NCI-H146 treated with DMSO at 0.1 percent for 48 hours (cell line): ENCODE results near the gene PATL2.
"Not testable (repeated sequence)": the region's sequence is repeated elsewhere in the genome, so short reads cannot be mapped to it uniquely, and the experiment has no call there.

Experiments
- DNase-seq: peaks from one replicate; lab custom pipeline; 2025; ENCODE audit not compliant: unreplicated experiment; lab: John Stamatoyannopoulos, UW

PATL2 gene

DNA sequence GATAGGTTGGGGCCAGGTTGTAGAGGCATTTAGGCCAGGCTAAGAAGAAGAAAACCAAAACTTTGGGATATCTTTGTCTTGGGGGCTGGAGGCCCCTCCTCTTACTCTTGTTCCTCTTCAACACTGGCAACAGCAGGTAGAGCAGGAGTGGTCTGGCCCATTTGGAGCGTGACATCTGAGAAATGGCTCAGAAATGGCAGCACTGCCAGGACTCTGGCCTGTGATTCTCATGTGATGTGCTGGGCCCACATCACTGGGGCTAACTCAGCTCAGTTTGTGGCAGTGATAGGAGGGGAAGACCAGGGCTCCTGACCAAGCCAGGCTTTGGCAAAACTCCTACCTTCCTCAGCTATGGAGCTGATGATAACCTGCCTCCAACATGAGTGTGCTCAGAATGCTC lies 18.5 kb downstream of the PATL2 start:
- DNase-seq = no peak

DNA sequence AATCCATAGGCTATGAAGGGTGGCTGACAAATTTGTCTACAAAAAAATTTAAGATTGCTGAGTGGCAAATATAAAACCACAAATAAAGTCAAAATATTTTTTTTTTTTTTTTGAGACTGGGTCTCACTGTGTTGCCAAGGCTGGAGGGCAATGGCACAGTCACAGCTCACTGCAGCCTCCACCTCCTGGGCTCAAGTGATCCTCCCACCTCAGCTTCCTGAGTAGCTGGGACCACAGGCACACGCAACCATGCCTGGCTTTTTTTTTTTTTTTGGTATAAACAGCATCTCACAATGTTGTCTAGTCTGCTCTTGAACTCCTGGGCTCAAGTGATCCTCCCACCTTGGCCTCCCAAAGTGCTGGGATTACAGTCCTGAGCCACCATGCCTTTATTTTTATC lies 20.9 kb downstream of the PATL2 start:
- not testable (repeated sequence) for DNase-seq

DNA sequence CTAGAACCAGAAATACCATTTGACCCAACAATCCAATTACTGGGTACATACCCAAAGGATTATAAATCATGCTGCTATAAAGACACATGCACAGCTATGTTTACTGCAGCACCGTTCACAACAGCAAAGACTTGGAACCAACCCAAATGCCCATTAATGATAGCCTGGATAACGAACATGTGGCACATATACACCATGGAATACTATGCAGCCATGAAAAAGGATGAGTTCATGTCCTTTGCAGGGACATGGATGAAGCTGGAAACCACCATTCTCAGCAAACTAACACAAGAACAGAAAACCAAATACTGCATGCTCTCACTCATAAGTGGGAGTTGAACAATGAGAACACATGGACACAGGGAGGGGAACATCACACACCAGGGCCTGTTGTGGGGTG lies 21.8 kb downstream of the PATL2 start:
- not testable (repeated sequence) for DNase-seq

DNA sequence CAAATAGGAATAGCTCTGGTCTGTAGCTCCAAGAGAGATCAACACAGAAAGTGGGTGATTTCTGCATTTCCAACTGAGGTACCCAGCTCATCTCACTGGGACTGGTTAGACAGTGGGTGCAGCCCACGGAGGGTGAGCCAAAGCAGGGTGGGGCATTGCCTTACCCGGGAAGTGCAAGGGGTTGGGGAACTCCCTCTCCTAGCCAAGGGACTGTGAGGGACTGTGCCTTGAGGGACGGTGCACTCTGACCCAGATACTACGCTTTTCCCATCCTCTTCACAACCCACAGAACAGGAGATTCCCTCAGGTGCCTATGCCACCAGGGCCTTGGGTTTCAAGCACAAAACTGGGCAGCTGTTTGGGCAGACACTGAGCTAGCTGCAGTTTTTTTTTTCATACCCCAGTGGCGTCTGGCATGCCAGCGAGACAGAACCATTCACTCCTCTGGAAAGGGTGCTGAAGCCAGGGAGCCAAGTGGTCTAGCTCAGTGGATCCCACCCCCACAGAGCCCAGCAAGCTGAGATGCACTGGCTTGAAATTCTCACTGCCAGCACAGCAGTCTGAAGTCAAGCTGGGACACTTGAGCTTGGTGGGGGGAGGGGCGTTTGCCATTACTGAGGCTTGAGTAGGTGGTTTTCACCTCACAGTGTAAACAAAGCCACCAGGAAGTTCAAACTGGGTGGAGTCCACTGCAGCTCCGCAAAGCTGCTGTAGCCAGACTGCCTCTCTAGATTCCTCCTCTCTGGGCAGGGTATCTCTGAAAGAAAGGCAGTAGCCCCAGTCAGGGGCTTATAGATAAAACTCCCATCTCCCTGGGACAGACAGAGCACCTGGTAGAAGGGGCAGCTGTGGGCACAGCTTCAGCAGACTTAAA lies 28.1 kb downstream of the PATL2 start:
- not testable (repeated sequence) for DNase-seq

DNA sequence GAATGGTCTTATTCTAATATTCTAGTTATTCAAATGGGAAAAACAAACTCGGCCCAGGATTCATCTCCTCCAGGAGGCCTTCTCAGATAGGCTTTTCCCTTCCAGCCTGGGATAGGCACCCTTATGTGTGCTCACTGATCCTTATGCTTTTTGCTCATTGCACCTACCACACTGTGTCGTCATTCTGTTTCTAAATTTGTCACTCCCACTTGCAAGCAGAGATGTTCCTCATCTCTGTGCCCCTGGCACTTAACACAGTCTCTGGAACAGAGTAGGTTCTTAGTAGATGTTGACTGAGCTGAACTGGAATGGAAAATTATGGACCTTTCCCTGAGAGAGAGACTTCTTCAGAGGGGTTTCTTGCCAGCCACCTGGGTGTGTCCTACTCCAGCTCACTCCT lies 28.9 kb downstream of the PATL2 start:
- no peak for DNase-seq

DNA sequence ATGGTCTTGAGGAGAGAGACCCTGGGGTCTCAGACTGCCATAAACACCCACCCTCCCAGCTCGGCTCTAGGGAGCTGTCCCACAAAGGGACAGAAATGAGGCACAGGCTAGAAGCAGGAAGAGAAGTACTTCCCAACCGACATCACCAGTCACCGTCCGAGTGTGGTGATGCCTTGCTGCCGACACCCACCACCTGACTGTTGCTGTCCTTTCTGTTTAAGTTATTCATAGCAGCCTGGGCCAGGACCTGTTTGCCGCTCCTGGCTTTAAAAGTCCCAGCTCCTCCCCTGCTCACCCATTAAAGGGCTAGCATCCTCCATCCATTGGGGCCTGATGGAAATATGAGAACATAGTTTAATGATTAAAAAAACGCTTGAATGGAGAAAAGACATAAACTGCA lies 34.4 kb downstream of the PATL2 start:
- DNase-seq = no peak

DNA sequence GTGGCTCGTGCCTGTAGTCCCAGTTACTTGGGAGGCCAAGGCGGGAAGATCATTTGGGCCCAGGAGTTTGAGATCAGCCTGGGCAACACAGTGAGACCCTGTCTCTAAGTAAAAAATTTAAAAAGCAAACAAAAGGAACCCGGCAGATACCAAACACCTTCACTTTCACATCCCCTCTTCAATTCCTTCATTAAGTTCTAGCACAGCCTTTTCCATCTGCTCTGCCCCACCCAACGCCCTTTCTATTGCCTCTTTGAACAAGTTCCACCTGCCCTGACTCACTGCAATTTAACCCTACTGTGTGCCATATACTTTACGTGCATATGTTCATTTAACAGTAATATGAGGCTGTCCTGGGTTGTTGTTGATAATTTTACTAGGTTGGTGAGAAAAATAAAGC lies 35.2 kb downstream of the PATL2 start:
- no peak for DNase-seq

DNA sequence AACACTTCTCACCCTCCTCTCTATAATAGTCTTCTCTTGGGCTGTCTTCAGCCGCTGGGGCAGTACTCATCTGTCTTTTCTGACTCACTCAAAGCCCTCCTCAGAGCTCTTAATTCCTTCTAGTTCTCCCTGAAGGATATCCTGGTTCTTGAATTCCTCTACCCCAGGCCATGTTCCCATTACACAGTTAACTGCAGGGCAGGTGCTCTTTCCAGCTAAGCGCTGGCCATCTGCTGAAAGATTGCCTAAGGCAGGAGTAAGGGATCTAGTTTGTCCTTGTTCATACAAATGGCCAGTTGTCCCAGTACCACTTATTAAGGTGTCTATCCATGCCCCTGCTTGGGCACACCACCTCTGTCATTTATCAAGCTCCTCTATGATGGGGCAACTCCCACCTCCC lies 37.5 kb downstream of the PATL2 start:
- DNase-seq = no peak

DNA sequence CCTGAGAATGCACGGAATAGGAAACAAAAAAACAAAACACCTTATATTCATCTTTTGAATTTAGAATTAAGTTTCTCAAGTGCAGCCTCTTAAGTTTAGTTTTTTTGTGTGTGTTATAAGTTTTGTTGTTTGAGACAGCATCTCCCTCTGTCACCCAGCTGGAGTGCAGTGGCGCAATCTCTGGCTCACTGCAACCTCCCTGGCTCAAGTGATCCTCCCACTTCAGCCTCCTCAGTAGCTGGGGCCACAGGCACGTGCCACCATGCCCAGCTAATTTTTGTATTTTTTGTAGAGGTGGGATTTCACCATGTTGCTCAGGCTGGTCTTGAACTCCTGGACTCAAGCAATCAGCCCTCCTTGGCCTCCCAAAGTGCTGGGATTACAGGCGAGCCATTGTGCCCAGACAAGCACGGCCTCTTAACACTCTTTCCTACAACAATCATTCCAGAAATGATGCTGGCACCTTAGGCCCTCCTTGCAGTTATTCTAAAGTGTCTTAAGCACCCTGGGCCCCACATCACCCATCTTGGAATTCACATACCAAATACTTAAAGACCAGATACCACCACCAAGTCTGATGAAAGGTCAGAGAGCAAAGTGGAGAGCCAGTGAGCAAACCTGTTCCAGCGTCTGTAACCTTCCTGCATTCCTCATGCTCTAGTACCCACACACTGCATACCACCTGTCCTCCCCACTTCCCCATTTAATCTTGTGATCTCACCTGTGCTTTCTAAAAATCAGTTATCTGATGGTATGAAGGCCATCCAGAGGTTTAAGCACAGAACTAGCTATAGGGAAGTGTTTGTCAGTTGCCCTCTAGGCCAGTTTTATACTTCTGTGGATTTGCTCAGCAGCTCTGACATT lies 40.8 kb downstream of the PATL2 start:
- no peak for DNase-seq

DNA sequence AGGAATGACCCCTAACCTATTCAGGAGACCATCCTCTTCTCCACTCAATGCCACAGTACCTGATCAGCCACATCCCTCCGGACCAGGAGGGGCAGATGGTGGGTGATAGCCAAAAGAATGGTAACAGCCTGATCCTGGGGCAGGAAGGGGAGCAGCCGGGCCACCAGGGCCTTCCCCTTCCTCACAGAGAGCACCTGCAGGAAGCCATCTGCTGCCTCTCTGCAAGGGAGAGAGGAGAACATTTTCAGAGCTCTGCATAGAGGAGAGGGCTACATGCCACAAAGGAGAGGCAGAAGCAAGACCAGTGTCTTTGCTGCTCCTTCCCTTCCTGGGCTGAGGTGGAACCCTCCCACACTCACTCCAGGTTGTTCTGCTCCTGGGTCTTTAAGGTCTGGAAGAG lies 42.2 kb downstream of the PATL2 start:
- no peak for DNase-seq

DNA sequence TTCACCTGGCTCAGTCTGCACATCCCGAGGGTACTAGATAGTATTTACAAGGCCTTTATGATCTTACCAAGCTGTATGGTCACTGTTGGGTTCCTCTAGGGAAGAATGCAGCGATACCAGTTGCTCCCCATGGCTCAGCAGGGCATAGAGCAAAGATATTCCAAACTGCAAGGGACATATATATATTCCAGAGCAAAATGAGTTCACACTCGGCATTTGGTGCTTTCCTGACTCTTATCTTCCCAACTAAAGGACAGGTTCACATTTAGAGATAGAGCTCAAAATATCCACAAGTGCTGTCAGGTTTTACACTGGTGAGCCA lies 44.1 kb downstream of the PATL2 start:
- DNase-seq = no peak

DNA sequence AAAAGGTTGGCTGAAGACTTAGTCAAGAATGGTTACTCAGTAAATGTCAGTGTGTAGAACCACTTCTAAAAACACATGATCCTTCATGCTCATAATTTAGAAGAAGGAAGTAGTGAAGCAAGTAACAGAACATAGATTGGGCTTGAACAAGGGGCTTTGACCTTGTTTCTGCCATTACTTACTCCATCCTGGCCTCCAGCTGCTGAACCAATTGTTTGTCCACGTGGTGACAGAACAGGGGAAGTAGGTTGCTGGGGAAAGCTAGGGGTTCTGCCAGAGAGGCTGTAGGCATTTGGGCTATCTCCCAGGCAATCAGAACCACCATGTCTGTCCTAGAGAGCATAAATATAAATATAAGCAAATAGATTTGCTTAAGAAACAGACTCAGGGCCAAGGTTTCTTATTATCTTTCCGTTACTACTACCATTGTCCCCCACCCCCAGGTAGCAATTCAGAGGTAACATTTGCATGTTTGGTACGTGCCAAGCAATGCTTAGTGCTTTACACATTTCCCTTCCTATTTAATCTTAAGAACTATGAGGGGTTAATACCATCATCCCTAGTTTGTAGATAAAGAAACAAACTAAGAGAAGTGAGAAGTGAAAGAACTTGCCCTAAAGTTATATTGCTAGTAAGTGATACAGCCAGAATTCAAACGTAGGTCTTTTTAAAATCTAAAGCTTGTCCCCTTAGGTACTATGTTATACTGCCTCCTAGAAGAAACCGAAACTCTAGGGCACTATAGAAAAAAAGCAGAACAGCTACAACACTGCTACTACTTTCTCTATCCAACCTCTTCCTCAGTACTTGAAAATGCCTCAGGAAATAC lies 44.7 kb downstream of the PATL2 start:
- no peak for DNase-seq

DNA sequence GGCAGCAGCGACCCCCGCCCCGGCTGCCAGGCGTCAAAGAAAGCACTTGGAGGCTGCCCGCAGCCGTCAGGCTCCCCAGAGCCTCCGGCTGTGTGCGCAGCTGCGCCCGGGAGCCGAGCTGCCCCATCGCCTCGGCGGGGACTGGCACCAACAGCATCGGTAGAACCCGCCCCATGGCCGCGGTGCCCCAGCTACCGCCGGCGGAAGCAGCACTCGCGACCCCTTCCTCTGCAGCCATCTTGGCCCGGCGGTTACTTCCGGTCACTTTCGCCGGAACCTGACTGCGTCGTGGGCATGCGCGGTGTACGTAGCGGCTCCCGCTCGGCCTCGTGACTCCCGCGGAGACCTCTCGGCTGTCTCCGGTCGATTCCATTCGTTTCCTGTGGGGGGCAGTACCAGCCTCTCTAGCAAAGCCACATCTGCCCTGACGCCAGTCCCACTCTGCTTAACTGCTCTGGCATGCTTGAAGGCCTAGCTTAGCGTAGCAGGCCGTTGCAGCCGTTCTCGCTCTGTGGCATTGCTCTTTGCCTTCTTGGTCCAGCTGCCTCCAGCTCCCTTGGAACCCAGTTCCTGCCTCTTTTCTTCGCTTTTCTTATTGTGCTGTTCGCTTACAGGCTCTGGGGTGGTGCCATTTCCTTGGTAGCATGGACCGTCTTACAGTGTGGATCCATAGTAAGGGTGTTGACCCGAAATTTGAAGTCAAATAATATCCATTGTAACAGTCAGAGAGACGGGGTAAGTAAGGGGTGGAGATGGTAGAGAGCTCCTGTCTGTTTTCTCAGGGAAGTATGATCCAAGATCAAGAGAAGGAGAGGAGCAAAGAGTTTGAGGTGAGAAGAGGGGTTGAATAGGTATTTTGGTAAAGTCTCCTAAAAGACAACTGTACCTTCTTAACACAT lies 47.5 kb downstream of the PATL2 start, which contains the start of gene SPG11:
Gene SPG11 (minus strand): TSS at position 253 of the 899 bp plus-strand sequence. CDS start 15 bp downstream, at position 238.
- peak; percentile 87 for DNase-seq

DNA sequence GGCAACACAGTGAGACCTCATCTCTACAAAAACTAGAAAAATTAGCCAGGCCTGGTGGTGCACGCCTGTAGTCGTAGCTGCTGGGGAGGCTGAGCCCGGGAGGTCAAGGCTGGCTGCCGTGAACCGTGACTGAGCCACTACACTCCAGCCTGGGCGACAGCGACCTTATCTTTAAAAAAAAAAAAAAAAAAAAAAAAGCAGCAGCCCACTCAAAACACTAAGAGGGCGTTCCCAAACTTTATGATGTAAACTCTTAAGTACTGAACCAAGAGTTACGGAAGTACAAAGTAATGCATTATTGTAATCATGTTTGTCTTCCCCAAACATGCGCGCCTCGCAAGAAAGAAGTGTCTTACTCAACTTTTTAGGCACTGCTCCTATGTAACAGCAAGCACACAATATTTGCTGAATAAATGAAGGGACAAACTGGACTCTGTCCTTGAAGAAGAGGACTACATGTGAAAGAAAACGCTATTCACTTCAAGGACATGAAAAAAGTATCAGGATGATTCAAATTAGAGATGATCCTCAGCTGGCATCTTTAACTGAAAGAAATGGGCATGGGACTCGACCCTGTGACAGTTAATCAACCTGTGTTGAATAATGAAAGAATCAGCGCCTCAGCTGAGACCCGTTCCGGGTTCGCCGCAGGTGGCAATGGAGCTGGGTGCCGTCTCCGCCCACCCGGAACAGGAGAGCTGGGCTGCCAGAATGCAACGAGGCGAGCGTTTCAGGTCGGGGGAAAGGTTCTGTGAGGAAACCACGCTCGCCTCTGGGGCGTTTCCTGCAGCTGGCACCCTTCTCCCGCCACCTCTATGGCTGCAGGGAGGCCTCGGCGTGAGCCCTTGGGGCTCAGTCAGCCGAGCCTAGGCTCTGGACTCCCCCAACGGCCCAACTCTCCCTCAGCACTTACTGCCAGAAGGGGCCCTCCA lies 48.4 kb downstream of the PATL2 start:
- peak; percentile 26 for DNase-seq

DNA sequence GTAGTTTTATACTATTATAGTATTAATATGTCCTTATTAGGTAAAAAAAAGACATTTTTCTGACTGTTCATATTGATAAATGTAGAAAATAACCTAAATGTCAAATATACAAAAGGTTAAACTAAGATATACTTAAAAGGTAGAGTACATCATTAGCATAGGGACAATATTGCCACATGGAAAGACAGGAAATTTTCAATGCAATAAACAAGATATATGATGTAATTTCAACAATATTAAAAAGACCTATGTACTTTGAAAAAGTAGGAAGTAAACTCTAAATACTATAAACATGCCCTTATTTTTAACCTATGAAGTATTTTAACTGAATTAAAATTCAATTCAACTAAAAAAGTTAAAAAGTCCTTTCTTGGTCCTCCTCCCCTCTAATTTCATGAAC lies 49.5 kb downstream of the PATL2 start:
- no peak for DNase-seq

DNA sequence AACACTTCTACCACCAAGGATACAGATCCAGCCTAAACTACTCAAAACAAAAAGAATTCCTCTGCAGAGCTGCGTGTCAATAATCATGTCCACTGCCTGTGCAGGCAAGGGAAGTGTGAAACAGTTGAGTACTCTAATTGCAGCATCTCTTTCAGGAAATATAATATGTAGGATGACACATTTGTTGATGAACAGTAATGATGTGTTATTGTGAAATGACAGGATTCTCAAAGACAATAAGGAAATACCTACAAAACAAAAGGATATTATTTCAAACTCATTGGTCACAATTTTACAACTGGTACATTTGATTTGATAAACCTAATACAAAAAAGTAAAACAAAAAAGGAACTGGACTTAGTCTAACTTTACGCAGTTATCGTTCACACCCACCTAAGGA lies 52.1 kb downstream of the PATL2 start:
- no peak for DNase-seq

DNA sequence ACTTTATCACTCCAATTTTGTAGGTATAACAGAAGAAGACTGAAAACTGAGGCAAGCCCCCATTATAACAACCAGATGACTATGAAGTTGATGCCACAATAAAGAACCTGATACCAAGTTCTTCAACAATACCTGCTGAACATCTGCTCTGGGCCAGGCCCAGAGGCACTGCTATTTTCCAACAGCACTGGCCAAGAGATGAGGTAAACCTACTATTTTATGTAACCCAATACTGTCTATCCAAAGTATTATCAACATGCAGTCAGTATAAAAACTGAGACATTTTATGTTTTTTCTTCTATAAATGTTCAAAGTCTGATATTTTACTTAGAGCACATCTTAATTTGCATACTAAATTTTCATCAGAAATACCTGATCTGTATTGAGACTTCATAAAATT lies 53.7 kb downstream of the PATL2 start:
- no peak for DNase-seq

DNA sequence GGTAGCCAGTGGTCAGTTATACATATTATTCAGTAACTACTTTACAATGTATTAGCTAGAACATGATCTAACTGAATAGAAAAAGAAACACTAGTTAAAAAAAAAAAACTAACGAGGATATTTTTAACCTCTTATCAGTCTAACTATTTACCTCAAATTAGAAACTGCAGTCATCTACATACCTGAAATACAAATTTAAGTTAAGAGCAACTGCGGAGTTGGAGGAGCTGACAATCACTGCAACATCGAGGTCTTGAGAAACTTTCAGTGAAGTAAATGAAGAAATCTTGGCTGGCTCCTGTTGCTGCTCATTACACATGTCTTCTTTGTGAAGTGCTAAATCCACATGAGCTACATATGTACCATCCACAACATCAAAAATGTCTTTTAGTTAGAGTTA lies 54.2 kb downstream of the PATL2 start:
- no peak for DNase-seq

DNA sequence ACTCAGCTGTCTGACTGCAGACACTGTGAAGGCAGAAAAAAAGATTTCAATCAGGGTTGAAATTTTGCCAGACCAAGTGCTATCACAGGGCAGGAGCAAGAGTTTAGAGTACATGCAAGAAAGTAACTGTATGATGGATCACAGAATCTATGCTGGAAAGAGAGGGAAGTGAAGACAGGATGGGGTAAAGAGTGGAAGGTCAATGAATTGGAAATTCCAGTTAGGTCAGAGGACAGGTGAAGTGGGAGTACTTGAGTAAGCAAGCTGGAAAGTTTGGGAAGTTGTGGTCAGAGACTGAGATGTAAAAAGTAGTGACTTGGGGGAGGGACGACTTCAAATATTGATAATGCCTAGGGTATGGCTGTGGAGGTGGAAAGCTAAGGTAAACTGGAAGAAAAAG lies 54.8 kb downstream of the PATL2 start:
- DNase-seq = no peak
